Caco-2 (cell line): ENCODE data around the gene SNRPA1. TPM values are rescaled to one million over a fixed set of nuclear protein-coding genes. Genes with fewer than 3 reads are reported as not detected.

ENCODE experiments used
- BruUV-seq: library from RNA; stranded (reverse); fragments of 400-500 nt; replicated peaks from 2 replicates; lab custom pipeline; 2021; lab: Mats Ljungman, UMichigan
- CTCF ChIA-PET: fragments of 300-600 bp; sonication (Branson Sonifier 250); formaldehyde crosslinking; loops from one replicate; lab custom pipeline; 2022; ENCODE audit warnings: antibody characterized with exemption; lab: Charles Lee
- POLR2A ChIA-PET: fragments of 300-600 bp; sonication (Branson Sonifier 250); formaldehyde crosslinking; loops from one replicate; lab custom pipeline; 2022; ENCODE audit warnings: antibody characterized with exemption; lab: Charles Lee
- DNase-seq, 2 experiments: peaks; one replicate each; pipeline versions ENCODE4 v3.0.0 to v3.0.0-alpha.2; 2020 to 2022
- H3K27me3 ChIP-seq: replicated peaks from 2 replicates; pipeline ENCODE4 v1.6.0; 2011; ENCODE audit warnings: low read length; ENCODE audit not compliant: control insufficient read depth, insufficient read depth
- H3K36me3 ChIP-seq: 2 replicates; pipeline ENCODE4 v1.5.1; 2011; ENCODE audit warnings: low read length; ENCODE audit not compliant: control insufficient read depth, insufficient read depth
- H3K4me1 ChIP-seq: fragments of 250-450 bp; sonication (Bioruptor Pico); 2 replicates; pipeline ENCODE4 v1.5.1; 2020; ENCODE audit warnings: mild to moderate bottlenecking
- H3K4me3 ChIP-seq: 2 replicates; pipeline ENCODE4 v1.5.1; 2011; ENCODE audit warnings: low read depth, mild to moderate bottlenecking, control low read depth, low read length
- H3K9me3 ChIP-seq: fragments of 250-450 bp; sonication (Bioruptor Pico); 2 replicates; pipeline ENCODE4 v1.5.1; 2020; ENCODE audit warnings: mild to moderate bottlenecking, moderate library complexity
- H3K27ac Mint-ChIP-seq: one replicate; pipeline ENCODE4 v1.8.0; 2022; ENCODE audit warnings: mixed read lengths; ENCODE audit not compliant: unreplicated experiment
- H3K27me3 Mint-ChIP-seq: one replicate; pipeline ENCODE4 v1.8.0; 2022; ENCODE audit warnings: mixed read lengths; ENCODE audit not compliant: insufficient read depth, unreplicated experiment
- H3K36me3 Mint-ChIP-seq: one replicate; pipeline ENCODE4 v1.8.0; 2022; ENCODE audit warnings: mild to moderate bottlenecking, mixed read lengths; ENCODE audit not compliant: insufficient read depth, unreplicated experiment
- H3K4me1 Mint-ChIP-seq: one replicate; pipeline ENCODE4 v1.8.0; 2022; ENCODE audit warnings: low read depth, mixed read lengths; ENCODE audit not compliant: unreplicated experiment
- H3K4me3 Mint-ChIP-seq: one replicate; pipeline ENCODE4 v1.8.0; 2022; ENCODE audit warnings: mild to moderate bottlenecking, moderate library complexity, mixed read lengths; ENCODE audit not compliant: unreplicated experiment
- H3K9me3 Mint-ChIP-seq: one replicate; pipeline ENCODE4 v1.8.0; 2022; ENCODE audit warnings: mixed read lengths; ENCODE audit not compliant: unreplicated experiment
- CTCF ChIP-seq, 2 experiments: fragments of 200-600 bp in 1 of 2; IDR thresholded peaks; 1 replicate in 1 of 2; 2 replicates in 1 of 2; pipeline versions ENCODE4 v1.5.1 to v1.8.0; 2011 to 2022; ENCODE audit warnings: antibody characterized with exemption in 1 of 2, control low read depth in 1 of 2, inconsistent platforms in 1 of 2, low read depth in 1 of 2, low read length in 1 of 2, mild to moderate bottlenecking in 1 of 2, moderate library complexity in 1 of 2; ENCODE audit not compliant: insufficient read depth in 1 of 2, severe bottlenecking in 1 of 2, unreplicated experiment in 1 of 2
- intact Hi-C: fragments of 100-400 bp; cut with micrococcal nuclease; formaldehyde crosslinking; loops from one replicate; pipeline ENCODE4 v1.10.0; 2022; ENCODE audit not compliant: unreplicated experiment
- total RNA-seq: library from RNA; stranded (reverse); gene quantifications from 2 replicates; pipeline ENCODE4 v1.2.3, GENCODE V29; 2022

The SNRPA1 gene
- total RNA-seq, 1 experiment from 2014 or later: 123 TPM

GRCh38 chr15:101250873-101251829, 43.9 kb downstream of the SNRPA1 start:
- Histone ChIP-seq H3K36me3 (no peaks in the 10 kb centered on the region), H3K4me3 (peak overlapping the region; percentile 88), H3K27me3 (no peaks in the 10 kb centered on the region), H3K9me3 (no peaks in the 10 kb centered on the region), H3K4me1 (peaks cover 17% of the 10 kb centered on the region)
- ChIA-PET CTCF (interaction anchor here (0.6 to 0.9 kb wide), 3 partner anchors 11 to 404 kb away, joined by 3 to 6 read pairs (median 4); no protein-coding TSS in a partner anchor), POLR2A (interaction anchor here (0.6 kb wide), 2 partner anchors 137 to 1305 kb away, joined by 6 to 10 read pairs; no protein-coding TSS in a partner anchor)
- peak; percentile 49 to 55 for DNase-seq
- Mint-ChIP-seq H3K36me3 (peaks cover 4% of the 10 kb centered on the region), H3K4me3 (peak overlapping the region; percentile 87), H3K27me3 (no peaks in the 10 kb centered on the region), H3K4me1 (peaks cover 8% of the 10 kb centered on the region), H3K9me3 (no peaks in the 10 kb centered on the region), H3K27ac (no peak overlapping the region)
- no TSS peak for BruUV-seq
- intact Hi-C loops: no loop called here
- TF ChIP-seq CTCF (IDR thresholded peaks at IDR 0.05; ENCODE audit: insufficient read depth in 1 of 2, low read depth in 1 of 2, low read length in 1 of 2, severe bottlenecking in 1 of 2, unreplicated experiment in 1 of 2): no peak

GRCh38 chr15:101250341-101250831, 44.7 kb downstream of the SNRPA1 start:
- H3K36me3 ChIP-seq: no peaks in the 10 kb centered on the region
- no peaks in the 10 kb centered on the region for H3K27me3 Mint-ChIP-seq
- H3K9me3 Mint-ChIP-seq: no peaks in the 10 kb centered on the region
- CTCF ChIA-PET: interaction anchor here (0.6 kb wide), 1 partner anchor 405 kb away, joined by 3 read pairs; no protein-coding TSS in a partner anchor
- POLR2A ChIA-PET: no interaction called here
- peaks cover 8% of the 10 kb centered on the region for H3K4me1 Mint-ChIP-seq
- intact Hi-C loops: no loop called here
- H3K9me3 ChIP-seq: no peaks in the 10 kb centered on the region
- peak overlapping the region; percentile 88 for H3K4me3 ChIP-seq
- no peak for TF ChIP-seq CTCF (IDR thresholded peaks at IDR 0.05; ENCODE audit: insufficient read depth in 1 of 2, low read depth in 1 of 2, low read length in 1 of 2, severe bottlenecking in 1 of 2, unreplicated experiment in 1 of 2)
- peak overlapping the region; percentile 70 for H3K4me3 Mint-ChIP-seq
- H3K27ac Mint-ChIP-seq: no peak overlapping the region
- H3K4me1 ChIP-seq: peaks cover 17% of the 10 kb centered on the region
- H3K27me3 ChIP-seq: no peaks in the 10 kb centered on the region
- no TSS peak for BruUV-seq
- DNase-seq: no peak
- peaks cover 4% of the 10 kb centered on the region for H3K36me3 Mint-ChIP-seq

- no TSS peak for BruUV-seq
- H3K4me3 ChIP-seq: no peak overlapping the region
- H3K27me3 ChIP-seq: no peaks in the 10 kb centered on the region
- POLR2A ChIA-PET: no interaction called here
- no peak for DNase-seq
- Mint-ChIP-seq H3K9me3 (no peaks in the 10 kb centered on the region), H3K27ac (no peak overlapping the region), H3K4me1 (peaks cover 15% of the 10 kb centered on the region), H3K36me3 (peaks cover 11% of the 10 kb centered on the region), H3K27me3 (no peaks in the 10 kb centered on the region), H3K4me3 (no peak overlapping the region)
- CTCF ChIA-PET: no interaction called here
- TF ChIP-seq CTCF (IDR thresholded peaks at IDR 0.05; ENCODE audit: insufficient read depth in 1 of 2, low read depth in 1 of 2, low read length in 1 of 2, severe bottlenecking in 1 of 2, unreplicated experiment in 1 of 2): no peak
- intact Hi-C loops: no loop called here
- H3K36me3 ChIP-seq: no peaks in the 10 kb centered on the region
- peaks cover 17% of the 10 kb centered on the region for H3K4me1 ChIP-seq
- H3K9me3 ChIP-seq: no peaks in the 10 kb centered on the region
Measured at GRCh38 chr15:101248274-101248673, 46.8 kb downstream of the SNRPA1 start.
